ENCODE results near the gene SPECC1L.
A peak's percentile ranks its signal among the peaks of the same experiment; 100 is the strongest.

SPECC1L gene

GRCh38 chr22:24437091-24437490, 166.5 kb downstream of the SPECC1L start:
- Histone ChIP-seq H3K9ac (ENCODE audit: low read depth, low read length, poor library complexity, severe bottlenecking) (peak overlapping the region; percentile 72), H3K79me2 (ENCODE audit: insufficient read depth, low read length) (peaks cover 19% of the 10 kb centered on the region; the same call in 1 of the 2 replicates), H2AFZ (ENCODE audit: low read length) (no peak overlapping the region), H3K9me2 (replicated peaks; ENCODE audit: low read depth, low read length) (no peaks in the 10 kb centered on the region), H3K36me3 (ENCODE audit: insufficient read depth, low read length) (no peaks in the 10 kb centered on the region), H3K4me3 (ENCODE audit: low read length, poor library complexity, severe bottlenecking) (no peak overlapping the region), H3K27me3 (ENCODE audit: insufficient read depth, low read length, poor library complexity, severe bottlenecking) (no peaks in the 10 kb centered on the region), H3K4me2 (ENCODE audit: low read depth, low read length, poor library complexity, severe bottlenecking) (peak overlapping the region; percentile 56), H3F3A (ENCODE audit: low read depth) (peaks cover 31% of the 10 kb centered on the region), H4K20me1 (ENCODE audit: insufficient read depth, low read length, poor library complexity, severe bottlenecking) (no peaks in the 10 kb centered on the region), H3K4me1 (ENCODE audit: insufficient read depth, low read length, poor library complexity, severe bottlenecking) (peaks cover 93% of the 10 kb centered on the region), H3K9me3 (ENCODE audit: insufficient read depth, low read depth, low read length) (no peaks in the 10 kb centered on the region)
- TF ChIP-seq CTCF (conservative IDR thresholded peaks at IDR 0.05; ENCODE audit: low read length) (no peak), EZH2phosphoT487 (IDR thresholded peaks at IDR 0.05; ENCODE audit: borderline replicate concordance) (no peak)

GRCh38 chr22:24437741-24438328, 167.2 kb downstream of the SPECC1L start:
- Histone ChIP-seq H3K4me3 (ENCODE audit: low read length, poor library complexity, severe bottlenecking) (peak overlapping the region; percentile 22), H3K36me3 (ENCODE audit: insufficient read depth, low read length) (no peaks in the 10 kb centered on the region), H3K4me1 (ENCODE audit: insufficient read depth, low read length, poor library complexity, severe bottlenecking) (peaks cover 93% of the 10 kb centered on the region), H3K9ac (ENCODE audit: low read depth, low read length, poor library complexity, severe bottlenecking) (peak overlapping the region; percentile 72), H3K27me3 (ENCODE audit: insufficient read depth, low read length, poor library complexity, severe bottlenecking) (no peaks in the 10 kb centered on the region), H3K79me2 (ENCODE audit: insufficient read depth, low read length) (peaks cover 12% of the 10 kb centered on the region; the same call in 1 of the 2 replicates), H3F3A (ENCODE audit: low read depth) (peaks cover 31% of the 10 kb centered on the region), H2AFZ (ENCODE audit: low read length) (no peak overlapping the region), H3K4me2 (ENCODE audit: low read depth, low read length, poor library complexity, severe bottlenecking) (peak overlapping the region; percentile 56), H4K20me1 (ENCODE audit: insufficient read depth, low read length, poor library complexity, severe bottlenecking) (no peaks in the 10 kb centered on the region), H3K9me3 (ENCODE audit: insufficient read depth, low read depth, low read length) (no peaks in the 10 kb centered on the region), H3K9me2 (replicated peaks; ENCODE audit: low read depth, low read length) (no peaks in the 10 kb centered on the region)
- TF ChIP-seq CTCF (conservative IDR thresholded peaks at IDR 0.05; ENCODE audit: low read length) (peak; percentile 74), EZH2phosphoT487 (IDR thresholded peaks at IDR 0.05; ENCODE audit: borderline replicate concordance) (no peak)

GRCh38 chr22:24440270-24440717, 169.7 kb downstream of the SPECC1L start:
- H3K79me2 ChIP-seq (ENCODE audit: insufficient read depth, low read length), result peaks cover 12% of the 10 kb centered on the region; the same call in 1 of the 2 replicates
- H3K4me2 ChIP-seq (ENCODE audit: low read depth, low read length, poor library complexity, severe bottlenecking), result no peak overlapping the region
- H3K4me1 ChIP-seq (ENCODE audit: insufficient read depth, low read length, poor library complexity, severe bottlenecking), result peaks cover 88% of the 10 kb centered on the region
- no peaks in the 10 kb centered on the region for H4K20me1 ChIP-seq (ENCODE audit: insufficient read depth, low read length, poor library complexity, severe bottlenecking)
- no peak overlapping the region for H3K4me3 ChIP-seq (ENCODE audit: low read length, poor library complexity, severe bottlenecking)
- no peaks in the 10 kb centered on the region for H3K9me2 ChIP-seq (replicated peaks; ENCODE audit: low read depth, low read length)
- no peak overlapping the region for H2AFZ ChIP-seq (ENCODE audit: low read length)
- H3F3A ChIP-seq (ENCODE audit: low read depth), result peaks cover 11% of the 10 kb centered on the region; the same call in 1 of the 2 replicates
- H3K9me3 ChIP-seq (ENCODE audit: insufficient read depth, low read depth, low read length), result no peaks in the 10 kb centered on the region
- no peak for TF ChIP-seq EZH2phosphoT487 (IDR thresholded peaks at IDR 0.05; ENCODE audit: borderline replicate concordance)
- no peak for TF ChIP-seq CTCF (conservative IDR thresholded peaks at IDR 0.05; ENCODE audit: low read length)
- no peaks in the 10 kb centered on the region for H3K36me3 ChIP-seq (ENCODE audit: insufficient read depth, low read length)
- peak overlapping the region; percentile 13 for H3K9ac ChIP-seq (ENCODE audit: low read depth, low read length, poor library complexity, severe bottlenecking)
- H3K27me3 ChIP-seq (ENCODE audit: insufficient read depth, low read length, poor library complexity, severe bottlenecking), result no peaks in the 10 kb centered on the region

Data from Loucy (cell line).